ENCODE measurements around the gene IGFN1. TPM values are rescaled to one million over a fixed set of nuclear protein-coding genes. Genes with fewer than 3 reads are reported as not detected.

IGFN1 gene
- total RNA-seq, 1 experiment from 2014 or later, result not detected

- peaks cover 3 to 13% (median 7%) of the 10 kb centered on the region in 3 experiments; a peak in 5 of 7 replicates for H3K36me3 Mint-ChIP-seq (ENCODE audit: insufficient read depth in 1 of 3, low read depth in 3 of 3)
- no peak overlapping the region for H3K23ac ChIP-seq (ENCODE audit: insufficient read length, low read depth, low read length)
- peaks cover 21% of the 10 kb centered on the region for H3K27me3 Mint-ChIP-seq (ENCODE audit: low read depth)
- TF ChIP-seq CTCF (conservative IDR thresholded peaks at IDR 0.05), result no peak
- no CpG with 5 or more reads among the region's 3 CpGs for WGBS (ENCODE audit: extremely low coverage, insufficient read length, low lambda C conversion rate)
- H3K79me1 ChIP-seq (ENCODE audit: insufficient read depth, low read depth, low read length, poor library complexity, severe bottlenecking), result no peaks in the 10 kb centered on the region
- H3K9me3 ChIP-seq (ENCODE audit: control insufficient read depth, low read depth, low read length), result no peaks in the 10 kb centered on the region
- no peaks in the 10 kb centered on the region for H3K4me1 ChIP-seq (ENCODE audit: insufficient read depth, low read length)
- H2BK5ac ChIP-seq (ENCODE audit: insufficient read length, low read length), result no peak overlapping the region
- no peak overlapping the region for H4K91ac ChIP-seq (ENCODE audit: insufficient read length, low read depth, low read length)
- no peak overlapping the region for H3K18ac ChIP-seq (ENCODE audit: insufficient read length, low read depth, low read length)
- H4K5ac ChIP-seq (ENCODE audit: insufficient read length, low read depth, low read length), result no peak overlapping the region
- H3K4me1 Mint-ChIP-seq, result no peaks in the 10 kb centered on the region
- no peak overlapping the region for H3K4ac ChIP-seq (ENCODE audit: low read depth, low read length)
- H3K27me3 ChIP-seq (ENCODE audit: insufficient read depth, low read length), result no peaks in the 10 kb centered on the region
- H3T11ph ChIP-seq (ENCODE audit: low read length), result no peak overlapping the region
- no peak overlapping the region for H2BK120ac ChIP-seq (ENCODE audit: low read depth, low read length, poor library complexity, severe bottlenecking)
- no peak overlapping the region for H2BK20ac ChIP-seq (ENCODE audit: low read depth, low read length, poor library complexity, severe bottlenecking)
- H3K56ac ChIP-seq (ENCODE audit: insufficient read length, low read depth, low read length), result no peak overlapping the region
- no peak overlapping the region for H3K4me2 ChIP-seq (ENCODE audit: insufficient read depth, insufficient read length, low read length)
- peaks cover 20 to 23% of the 10 kb centered on the region in 2 experiments for H3K9me3 Mint-ChIP-seq
- no peaks in the 10 kb centered on the region for H3K23me2 ChIP-seq (ENCODE audit: insufficient read length, low read depth, low read length, poor library complexity, severe bottlenecking)
- H2AK5ac ChIP-seq (ENCODE audit: insufficient read length, low read length), result no peak overlapping the region
- H3K4me3 Mint-ChIP-seq, result no peak overlapping the region
- no peaks in the 10 kb centered on the region for H4K20me1 ChIP-seq (ENCODE audit: control insufficient read depth, insufficient read depth, insufficient read length)
- no peak for DNase-seq
- H2BK12ac ChIP-seq (ENCODE audit: insufficient read length, low read depth, low read length), result no peak overlapping the region
- no peak overlapping the region for H2AFZ ChIP-seq (ENCODE audit: low read length)
- H3K14ac ChIP-seq (ENCODE audit: insufficient read depth, low read length), result no peak overlapping the region
- no peak overlapping the region for H2BK15ac ChIP-seq (ENCODE audit: low read depth, low read length)
- H3K79me2 ChIP-seq (ENCODE audit: insufficient read depth, low read length), result no peaks in the 10 kb centered on the region
- no peak overlapping the region for H3K9ac ChIP-seq (ENCODE audit: extremely low read depth, insufficient read length, low read length)
- H3K27ac ChIP-seq (ENCODE audit: insufficient read length, low read depth, low read length), result no peak overlapping the region
- H3K27ac Mint-ChIP-seq, result no peak overlapping the region
- H4K8ac ChIP-seq (replicated peaks; ENCODE audit: insufficient read length, low read depth, low read length), result no peak overlapping the region
Observed at GRCh38 chr1:201240171-201240570, 49.5 kb downstream of the IGFN1 start.
